Upper lobe of left lung (tissue), 4 donors: ENCODE measurements around the gene ANGEL2.

Experiments used
- CTCF ChIP-seq, 6 experiments: fragments of 450-650 bp in 4 of 6; fragments of 200-600 bp in 2 of 6; sonication (generic) in 2 of 6; IDR thresholded peaks; one replicate each; pipeline ENCODE4 v1.5.1; 2016 to 2019; ENCODE audit warnings: antibody characterized with exemption in 6 of 6
- POLR2AphosphoS5 ChIP-seq, 2 donors: sonication (generic); formaldehyde crosslinking; IDR thresholded peaks; one replicate each; pipeline ENCODE4 v1.5.1; 2017; ENCODE audit warnings: antibody characterized with exemption in 2 of 2

- TF ChIP-seq CTCF (IDR thresholded peaks at IDR 0.05) (no peak), POLR2AphosphoS5 (IDR thresholded peaks at IDR 0.05) (no peak)
Observed at GRCh38 chr1:212968368-212968863, 47.3 kb downstream of the ANGEL2 start.
